BJ (cell line): Measurements from ENCODE around the gene PIK3C2G. TPM values are rescaled to one million over a fixed set of nuclear protein-coding genes. Genes with fewer than 3 reads are reported as not detected.

Experiments used
- CTCF ChIA-PET: fragments of 350-600 bp; formaldehyde crosslinking; extraction: SDS; loops from one replicate; lab custom pipeline; 2021; ENCODE audit warnings: antibody characterized with exemption, inconsistent platforms; lab: Yijun Ruan, JAX
- POLR2A ChIA-PET: fragments of 300-600 bp; sonication (Branson Sonifier 250); formaldehyde crosslinking; extraction: SDS; loops from one replicate; lab custom pipeline; 2021; ENCODE audit warnings: antibody characterized with exemption; lab: Charles Lee
- DNase-seq: peaks from one replicate; pipeline ENCODE4 v3.0.0-alpha.2; 2011; ENCODE audit warnings: low read depth
- H3K27me3 ChIP-seq: 2 replicates; pipeline ENCODE4 v1.6.0; 2011; ENCODE audit warnings: low read length; ENCODE audit not compliant: control insufficient read depth, insufficient read depth
- H3K36me3 ChIP-seq: 2 replicates; pipeline ENCODE4 v1.5.1; 2011; ENCODE audit warnings: low read length; ENCODE audit not compliant: control insufficient read depth, insufficient read depth
- H3K4me3 ChIP-seq: 2 replicates; pipeline ENCODE4 v1.5.1; 2011; ENCODE audit warnings: low read depth, mild to moderate bottlenecking, control low read depth, low read length
- polyA plus RNA-seq: library from polyadenylated mRNA; depleted of rRNA; stranded (reverse); fragments of >200 nt; gene quantifications from 2 replicates; pipeline ENCODE4 v1.2.3, GENCODE V29; 2011
- TF ChIP-seq, protein P1 (sequence below): IDR thresholded peaks from 2 replicates; pipeline ENCODE4 v1.5.1; 2011; ENCODE audit warnings: low read depth, mild to moderate bottlenecking, control low read depth, inconsistent platforms, low read length, moderate library complexity; ENCODE audit not compliant: insufficient read depth

Gene PIK3C2G
- polyA plus RNA-seq, 1 experiment: not detected

DNA sequence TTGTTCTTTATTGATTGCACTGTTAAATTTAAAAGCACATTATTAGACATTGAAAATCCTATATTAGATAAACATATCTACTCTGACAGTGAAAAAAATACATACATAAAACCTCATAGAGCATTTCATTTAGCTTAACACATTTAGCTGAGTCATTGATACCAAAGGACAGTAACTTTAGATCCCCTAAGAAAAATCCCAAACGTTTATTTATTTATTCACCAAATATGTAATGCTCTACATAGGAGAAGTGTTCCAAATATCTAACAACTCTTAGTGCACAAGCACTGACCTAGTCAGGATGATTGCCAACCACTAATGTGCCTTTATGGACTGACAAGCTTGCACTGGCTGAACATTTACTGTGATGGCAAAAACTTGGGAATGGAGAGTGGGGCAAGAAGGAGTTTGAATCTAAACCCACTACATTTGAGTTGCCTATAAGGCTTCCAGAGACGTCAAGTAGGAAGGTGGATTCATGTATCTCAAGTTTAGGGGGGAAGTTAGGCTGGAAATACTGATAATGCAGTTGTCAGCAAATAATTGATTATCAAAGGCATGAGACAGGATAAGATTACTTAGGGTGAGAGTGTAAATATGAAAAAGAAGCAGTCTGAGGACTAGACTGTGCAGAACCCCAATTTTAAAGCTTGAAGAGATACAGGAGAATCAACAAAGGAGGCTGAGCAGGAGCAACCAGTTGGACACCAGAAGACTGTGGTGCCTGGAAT, 320.1 kb downstream of the PIK3C2G start:
- CTCF ChIA-PET: interaction anchor here (0.6 kb wide), 1 partner anchor 31 kb away, joined by 3 read pairs; no protein-coding TSS in a partner anchor
- Histone ChIP-seq H3K36me3 (no peaks in the 10 kb centered on the region), H3K27me3 (no peaks in the 10 kb centered on the region), H3K4me3 (no peak overlapping the region)
- TF ChIP-seq, protein P1, sequence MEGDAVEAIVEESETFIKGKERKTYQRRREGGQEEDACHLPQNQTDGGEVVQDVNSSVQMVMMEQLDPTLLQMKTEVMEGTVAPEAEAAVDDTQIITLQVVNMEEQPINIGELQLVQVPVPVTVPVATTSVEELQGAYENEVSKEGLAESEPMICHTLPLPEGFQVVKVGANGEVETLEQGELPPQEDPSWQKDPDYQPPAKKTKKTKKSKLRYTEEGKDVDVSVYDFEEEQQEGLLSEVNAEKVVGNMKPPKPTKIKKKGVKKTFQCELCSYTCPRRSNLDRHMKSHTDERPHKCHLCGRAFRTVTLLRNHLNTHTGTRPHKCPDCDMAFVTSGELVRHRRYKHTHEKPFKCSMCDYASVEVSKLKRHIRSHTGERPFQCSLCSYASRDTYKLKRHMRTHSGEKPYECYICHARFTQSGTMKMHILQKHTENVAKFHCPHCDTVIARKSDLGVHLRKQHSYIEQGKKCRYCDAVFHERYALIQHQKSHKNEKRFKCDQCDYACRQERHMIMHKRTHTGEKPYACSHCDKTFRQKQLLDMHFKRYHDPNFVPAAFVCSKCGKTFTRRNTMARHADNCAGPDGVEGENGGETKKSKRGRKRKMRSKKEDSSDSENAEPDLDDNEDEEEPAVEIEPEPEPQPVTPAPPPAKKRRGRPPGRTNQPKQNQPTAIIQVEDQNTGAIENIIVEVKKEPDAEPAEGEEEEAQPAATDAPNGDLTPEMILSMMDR: no peak
- POLR2A ChIA-PET: no interaction called here
- DNase-seq: no peak

DNA sequence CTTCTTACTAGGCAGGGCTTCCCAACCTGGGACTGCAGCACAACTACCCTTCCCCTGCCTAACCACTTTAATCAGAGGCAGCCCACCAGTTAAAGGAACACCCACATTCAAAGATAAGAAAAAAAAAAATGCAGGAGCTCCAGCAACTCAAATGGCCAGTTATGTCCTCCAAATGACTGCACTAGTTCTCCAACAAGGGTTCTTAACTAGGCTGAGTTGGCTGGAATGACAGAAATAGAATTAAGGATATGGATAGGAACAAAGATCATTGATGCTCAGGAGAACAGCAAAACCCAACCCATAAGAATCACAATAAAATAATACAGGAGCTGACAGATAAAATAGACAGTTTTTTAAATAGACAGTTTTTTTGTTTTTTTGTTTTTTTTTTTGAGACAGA, 322.3 kb downstream of the PIK3C2G start:
- DNase-seq: no peak
- ChIA-PET POLR2A (no interaction called here), CTCF (no interaction called here)
- TF ChIP-seq, protein P1: no peak
- H3K27me3 ChIP-seq: no peaks in the 10 kb centered on the region
- no peaks in the 10 kb centered on the region for H3K36me3 ChIP-seq
- H3K4me3 ChIP-seq: no peak overlapping the region

DNA sequence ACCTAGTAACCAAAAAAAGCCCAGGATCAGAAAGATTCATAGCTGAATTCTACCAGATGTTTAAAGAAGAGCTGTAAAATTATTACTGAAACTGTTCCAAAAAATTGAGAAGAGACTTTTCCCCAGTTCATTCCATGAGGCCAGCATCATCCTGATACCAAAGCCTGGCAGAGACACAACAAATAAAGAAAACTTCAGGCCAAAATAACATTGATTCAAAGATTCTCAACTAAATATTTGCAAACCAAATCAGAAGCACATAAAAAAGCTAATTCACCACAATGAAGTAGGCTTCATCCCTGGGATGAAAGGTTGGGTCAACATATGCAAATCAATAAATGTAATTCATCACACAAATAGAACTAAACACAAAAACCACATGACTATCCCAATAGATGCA, 325.3 kb downstream of the PIK3C2G start:
- POLR2A ChIA-PET: no interaction called here
- H3K27me3 ChIP-seq: no peaks in the 10 kb centered on the region
- H3K36me3 ChIP-seq: no peaks in the 10 kb centered on the region
- DNase-seq: no peak
- TF ChIP-seq, protein P1: no peak
- CTCF ChIA-PET: interaction anchor here (1.0 kb wide), 1 partner anchor 599 kb away, joined by 5 read pairs; no protein-coding TSS in a partner anchor
- H3K4me3 ChIP-seq: no peak overlapping the region

DNA sequence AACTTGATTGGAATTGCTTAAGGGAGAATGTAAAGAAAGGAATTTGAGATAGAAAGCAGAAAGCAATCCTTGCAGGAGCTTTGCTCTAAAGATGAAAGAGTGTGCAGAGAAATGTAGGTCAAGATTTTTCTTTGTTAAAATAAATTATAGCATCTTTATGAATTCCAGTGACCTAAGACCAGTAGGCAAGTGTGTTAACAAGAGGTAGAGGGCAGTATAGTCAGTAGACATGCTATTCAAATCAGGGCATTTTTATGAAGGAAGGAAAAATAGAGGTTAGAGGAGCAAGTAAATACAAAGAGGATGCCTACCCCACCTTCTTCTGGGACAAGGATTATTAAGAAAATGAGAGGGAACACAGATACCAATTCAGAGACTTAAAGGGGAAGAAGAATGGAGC, 328.0 kb downstream of the PIK3C2G start:
- Histone ChIP-seq H3K36me3 (no peaks in the 10 kb centered on the region), H3K4me3 (no peak overlapping the region), H3K27me3 (no peaks in the 10 kb centered on the region)
- TF ChIP-seq, protein P1: no peak
- no peak for DNase-seq
- ChIA-PET POLR2A (no interaction called here), CTCF (interaction anchor here (1.0 kb wide), 1 partner anchor 9 kb away, joined by 3 read pairs; no protein-coding TSS in a partner anchor)

DNA sequence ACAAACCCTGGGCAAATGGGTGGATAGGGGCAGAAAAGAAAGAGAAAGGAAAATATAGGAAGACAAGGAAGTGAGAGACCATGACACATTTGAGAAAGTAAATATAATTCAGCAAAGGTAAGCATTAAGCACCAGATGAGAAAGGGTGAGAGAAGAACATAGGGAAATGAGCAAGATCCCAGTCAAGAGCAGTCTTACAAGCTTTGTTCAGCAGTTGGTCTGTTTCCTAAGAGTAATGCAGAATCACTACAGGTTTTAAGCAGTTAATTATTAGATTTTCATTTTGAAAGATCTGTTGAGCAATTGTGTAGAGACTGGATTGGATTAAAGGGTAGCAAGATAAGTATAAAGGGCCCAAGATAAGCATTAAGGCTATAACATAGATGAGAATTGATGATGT, 330.2 kb downstream of the PIK3C2G start:
- TF ChIP-seq, protein P1: no peak
- CTCF ChIA-PET: no interaction called here
- Histone ChIP-seq H3K36me3 (no peaks in the 10 kb centered on the region), H3K27me3 (no peaks in the 10 kb centered on the region), H3K4me3 (no peak overlapping the region)
- POLR2A ChIA-PET: no interaction called here
- DNase-seq: no peak
